GM18868 (cell line): ENCODE data around the gene UNC5C.

Source experiments
- ATAC-seq: cut with Tn5 transposase; IDR thresholded peaks from one replicate; pipeline ENCODE4 v1.9.1; 2021; ENCODE audit warnings: mild to moderate bottlenecking, moderate library complexity; ENCODE audit not compliant: unreplicated experiment

The UNC5C gene

DNA sequence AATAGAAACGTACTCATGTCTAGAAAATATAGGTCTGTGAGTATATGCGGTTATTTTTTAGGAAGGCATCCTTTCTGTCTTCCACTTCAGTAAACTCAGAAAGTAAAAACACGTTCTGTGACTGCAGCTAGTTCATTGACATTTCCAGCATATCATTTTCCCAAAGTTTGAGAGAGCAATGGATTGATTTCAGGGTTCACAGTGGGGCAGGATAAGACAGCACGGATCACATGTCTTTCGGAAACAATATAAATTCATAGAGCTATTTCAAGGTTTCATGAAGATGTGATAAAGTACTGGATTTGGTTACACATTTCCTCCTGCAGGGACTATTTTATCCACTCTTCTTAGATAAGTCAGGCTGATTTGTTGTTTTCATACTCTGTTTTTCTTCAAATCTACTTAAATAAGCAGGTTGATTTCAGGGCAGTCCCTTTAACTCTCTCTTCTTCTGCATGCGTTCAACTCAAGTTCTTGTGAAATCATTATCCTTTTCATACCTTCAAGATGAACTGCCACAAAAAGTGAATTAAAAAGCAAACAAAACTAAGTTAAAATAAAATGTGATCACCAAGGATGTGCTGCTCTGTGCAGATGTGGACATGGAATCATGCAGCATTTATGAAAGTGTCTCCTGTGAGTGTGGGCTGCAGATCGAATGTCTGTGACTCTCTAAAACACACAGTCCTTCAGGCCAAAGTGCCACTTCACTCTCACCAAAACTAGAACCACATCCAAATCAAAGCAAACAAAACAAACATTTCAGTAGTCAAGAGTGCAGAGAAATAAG is 187.7 kb downstream of the UNC5C start:
- ATAC-seq: no peak

DNA sequence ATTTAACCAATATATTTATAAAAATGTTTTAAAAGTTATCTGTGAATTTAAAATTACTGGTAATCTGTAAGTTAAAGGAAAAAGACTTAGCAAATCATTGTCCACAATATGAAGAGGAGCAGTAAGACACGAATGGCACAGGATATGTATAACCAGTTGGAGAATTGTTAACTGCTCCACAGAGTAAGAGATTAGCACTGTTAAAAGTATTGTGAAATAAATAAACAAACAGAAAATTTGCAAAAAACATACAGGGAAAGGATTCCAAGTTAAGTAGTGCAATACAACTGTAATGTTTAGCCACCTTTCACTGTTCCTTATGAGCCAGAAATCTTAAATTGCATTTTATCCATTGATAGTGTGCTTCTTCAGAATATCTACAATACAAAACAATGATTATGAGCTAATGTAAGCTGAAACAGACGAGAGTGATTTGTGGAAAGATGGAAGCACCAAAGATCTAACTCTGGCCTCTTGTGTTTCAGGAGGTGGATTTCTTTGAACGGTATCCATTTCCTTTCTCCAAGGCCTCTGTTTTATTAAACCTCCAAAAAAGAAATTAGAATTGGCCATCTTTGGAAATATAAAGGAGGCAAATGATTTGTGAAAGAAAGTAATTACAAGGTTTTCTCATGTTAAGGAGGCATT is 188.4 kb downstream of the UNC5C start:
- no peak for ATAC-seq

DNA sequence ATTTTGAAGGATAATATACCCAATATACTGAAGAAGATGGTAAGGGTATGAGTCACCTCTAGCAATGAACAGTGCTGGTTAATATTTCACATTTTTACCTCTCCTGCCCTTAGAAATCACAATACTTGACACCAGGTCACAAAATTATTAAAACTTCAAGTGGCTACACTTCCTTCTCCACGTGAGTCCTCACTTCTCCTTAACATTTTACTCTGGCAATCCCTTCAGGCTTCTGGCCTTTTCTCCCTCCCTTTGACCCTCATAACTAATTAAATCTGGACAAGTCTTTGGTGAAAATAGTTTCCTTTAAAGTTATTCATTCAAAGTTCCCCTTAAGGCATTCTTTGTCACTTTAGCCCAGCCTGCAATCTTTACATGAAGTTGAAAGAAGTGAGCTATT is 190.4 kb downstream of the UNC5C start:
- ATAC-seq: no peak

DNA sequence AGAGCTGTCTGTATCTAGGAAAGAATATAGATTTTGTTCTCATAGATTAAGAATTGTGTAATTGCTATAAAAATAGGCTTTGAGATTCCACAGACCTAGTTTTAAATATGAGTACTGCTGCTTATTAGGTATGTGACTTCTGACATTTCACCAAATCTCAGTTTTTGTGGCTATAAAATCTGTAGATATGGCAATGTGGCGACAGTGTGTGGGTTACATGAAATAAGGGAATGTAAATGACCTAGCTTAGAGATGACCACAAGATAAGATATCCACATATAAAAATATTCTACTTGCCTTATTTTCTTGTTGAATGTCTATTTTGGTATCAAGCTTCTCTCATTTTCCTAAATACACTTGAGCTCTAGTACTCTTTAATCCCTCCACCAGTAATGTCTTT is 193.8 kb downstream of the UNC5C start:
- no peak for ATAC-seq

DNA sequence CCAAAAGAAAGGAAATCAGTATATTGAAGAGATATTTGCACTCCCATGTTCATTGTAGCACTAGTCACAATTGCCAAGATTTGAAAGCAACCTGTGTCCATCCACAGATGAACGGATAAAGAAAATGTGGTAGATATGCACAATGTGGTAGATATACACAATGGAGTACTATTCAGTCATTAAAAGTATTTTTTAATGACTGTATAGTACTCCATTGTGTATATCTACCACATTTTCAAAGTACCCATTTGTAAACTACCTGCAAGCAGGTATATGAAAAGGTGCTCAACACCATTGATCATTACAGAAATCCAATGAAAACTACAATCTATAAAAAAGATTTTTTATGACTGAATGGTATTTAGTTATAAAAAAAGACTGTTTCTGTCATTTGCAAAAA is 200.4 kb downstream of the UNC5C start:
- ATAC-seq: no peak

DNA sequence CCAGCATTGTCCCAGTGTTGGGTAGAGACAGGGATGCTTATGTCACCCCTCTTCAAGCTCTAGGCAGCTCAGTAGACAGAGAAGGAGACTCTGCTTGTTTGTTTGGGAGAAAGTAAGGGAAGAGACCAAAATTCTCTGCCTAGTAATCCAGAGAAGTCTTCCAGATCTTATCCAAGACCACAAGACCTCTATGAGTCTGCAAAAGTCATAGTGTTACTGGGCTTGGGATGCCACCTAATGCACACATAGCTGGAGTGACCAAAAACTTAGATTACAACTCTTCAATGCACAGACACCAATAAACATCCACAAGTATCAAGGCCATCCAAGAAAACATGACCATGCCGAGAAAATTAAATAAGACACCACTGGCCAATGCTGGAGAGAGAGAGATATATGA is 205.5 kb downstream of the UNC5C start:
- no peak for ATAC-seq

DNA sequence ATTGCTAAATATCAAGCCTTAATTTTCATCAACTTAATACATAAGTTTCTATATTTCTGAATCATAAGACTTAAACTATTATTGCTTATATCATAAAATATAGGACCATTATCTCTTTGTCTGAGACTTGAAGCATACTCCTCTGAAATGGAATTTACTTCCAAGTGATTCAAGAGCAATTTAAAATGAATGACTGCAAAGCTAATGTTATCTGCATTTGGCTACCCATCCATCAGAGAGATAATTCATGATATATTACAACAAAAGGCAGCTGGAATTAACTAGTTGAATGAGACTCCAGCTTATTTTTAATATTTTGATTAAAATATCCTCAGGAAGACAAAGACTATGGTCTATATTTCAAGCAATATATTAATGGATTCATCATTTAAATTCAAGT is 208.6 kb downstream of the UNC5C start:
- ATAC-seq: no peak

DNA sequence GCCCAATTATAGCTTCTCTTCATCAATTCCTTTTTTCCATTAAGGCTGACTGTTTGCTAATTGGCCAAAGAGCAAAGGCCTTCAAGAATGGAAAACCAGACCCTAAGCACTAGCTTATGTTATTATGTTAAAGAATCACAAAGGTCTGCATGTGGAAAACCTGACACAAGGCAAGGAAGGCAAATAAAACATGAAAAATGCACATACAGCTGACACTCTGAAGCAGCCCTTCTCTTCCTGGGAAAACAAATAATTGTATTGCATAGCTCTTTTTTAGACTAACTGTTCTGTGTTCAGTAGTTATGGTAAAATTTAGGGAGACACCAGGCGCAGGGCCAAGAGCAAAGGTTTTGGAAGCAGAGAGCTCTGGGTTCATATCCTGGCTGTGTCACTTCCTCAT is 223.1 kb downstream of the UNC5C start:
- ATAC-seq: no peak

DNA sequence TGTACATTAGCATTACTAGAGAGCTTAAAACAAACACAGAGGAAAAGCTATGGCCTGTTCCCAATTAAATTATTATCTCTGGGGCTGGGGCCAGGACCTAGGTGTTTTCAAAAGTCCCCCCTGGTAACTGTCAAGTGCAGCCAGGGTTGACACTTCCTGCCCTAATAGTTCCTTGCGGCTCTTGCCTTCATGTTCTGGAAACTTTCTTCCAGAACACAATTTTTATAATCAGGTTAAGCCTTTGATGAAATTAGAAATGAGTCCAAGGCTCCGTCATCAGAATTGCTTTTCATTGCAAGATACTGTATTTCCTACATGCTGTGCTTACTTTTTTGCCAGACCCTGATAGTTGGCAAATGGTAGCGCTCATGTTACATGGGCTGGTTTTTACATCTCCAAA is 229.6 kb downstream of the UNC5C start:
- no peak for ATAC-seq

DNA sequence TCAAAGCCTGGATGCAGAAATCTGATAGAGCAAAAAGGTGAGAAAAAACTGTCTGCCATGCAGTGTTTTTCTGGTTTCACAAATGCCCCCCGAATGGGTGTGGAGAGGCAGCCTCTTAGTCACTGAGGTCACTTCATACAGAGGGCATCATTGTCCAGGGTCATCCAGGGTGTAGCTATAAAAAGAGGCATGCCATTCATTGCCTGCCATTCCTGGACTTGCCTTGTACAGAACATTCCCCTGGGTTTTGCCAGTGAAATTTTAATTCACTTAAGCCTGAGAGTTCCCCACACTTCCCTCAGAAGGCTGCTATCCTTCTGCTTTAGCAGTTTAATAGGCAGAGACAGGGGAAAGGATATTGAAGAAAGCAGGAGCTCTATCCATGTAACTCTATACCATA is 230.3 kb downstream of the UNC5C start:
- ATAC-seq: no peak

DNA sequence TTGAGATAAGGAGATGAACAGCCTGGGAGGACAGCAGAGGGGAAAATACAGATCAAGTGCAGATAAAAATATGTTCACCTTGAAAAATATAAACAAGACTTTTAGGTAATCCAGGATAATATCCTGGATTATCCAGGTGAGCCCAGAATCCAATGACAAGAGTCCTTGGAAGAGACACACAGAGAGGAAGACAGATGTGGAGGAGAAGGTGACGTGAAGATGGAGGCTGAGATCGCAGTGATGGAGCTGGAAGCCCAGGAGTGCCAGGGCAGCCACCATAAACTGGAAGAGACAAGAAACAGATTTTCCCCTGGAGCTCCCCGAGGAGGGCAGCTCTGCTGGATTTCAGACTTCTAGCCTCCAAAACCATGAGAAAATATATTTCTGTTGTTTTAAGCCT is 230.7 kb downstream of the UNC5C start:
- ATAC-seq: no peak

DNA sequence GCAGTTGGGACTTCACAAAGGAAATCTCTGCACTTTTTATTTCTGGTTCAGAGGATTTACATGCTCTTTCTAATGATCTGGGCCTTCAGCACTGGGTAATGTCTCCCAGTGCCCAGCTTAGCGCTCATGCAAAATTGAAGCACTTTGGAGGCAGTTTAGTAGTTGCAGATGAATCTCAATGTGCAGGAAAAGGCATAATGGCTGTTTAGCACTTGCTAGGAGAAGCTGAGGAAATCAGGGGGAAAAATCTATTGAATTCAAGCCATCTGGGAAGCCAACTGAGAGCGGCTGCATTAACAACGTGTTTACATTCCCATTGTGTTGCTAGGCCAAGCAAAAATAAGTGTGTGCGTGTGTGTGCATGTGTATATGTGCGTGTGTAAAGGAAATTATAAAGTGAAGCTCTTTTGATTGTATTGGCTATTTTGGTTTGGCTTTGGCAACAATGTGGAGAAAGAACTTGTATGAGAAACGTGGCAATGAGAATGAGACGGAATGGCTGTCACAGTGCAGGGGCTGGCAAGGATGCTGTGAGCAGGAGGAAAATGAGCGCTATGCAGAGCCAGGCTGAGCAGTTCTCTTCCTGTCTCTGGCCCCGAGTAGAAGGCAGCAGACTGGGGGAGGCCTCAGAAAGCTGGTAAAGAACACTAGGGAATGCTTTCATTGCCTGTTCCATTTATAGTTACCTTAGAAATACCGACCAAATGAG is 231.5 kb downstream of the UNC5C start:
- ATAC-seq: no peak

DNA sequence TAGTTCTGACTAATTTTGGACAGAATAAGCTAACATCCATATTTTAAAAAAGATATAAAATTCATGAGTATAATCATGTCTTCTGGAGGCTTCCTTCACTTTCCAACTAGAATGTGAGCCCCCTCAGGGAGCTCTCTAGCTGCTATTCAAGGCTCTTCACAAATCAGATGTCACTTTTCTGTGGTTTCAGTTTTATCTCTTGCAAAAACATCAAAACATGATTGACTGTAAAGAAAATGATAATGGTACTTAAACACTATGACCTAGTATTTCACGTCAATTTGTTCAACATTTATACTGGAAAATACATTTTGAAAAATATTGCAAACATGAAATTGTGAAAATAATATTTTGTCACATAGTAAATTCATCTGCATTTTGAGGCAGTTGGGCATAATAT is 234.2 kb downstream of the UNC5C start:
- no peak for ATAC-seq

DNA sequence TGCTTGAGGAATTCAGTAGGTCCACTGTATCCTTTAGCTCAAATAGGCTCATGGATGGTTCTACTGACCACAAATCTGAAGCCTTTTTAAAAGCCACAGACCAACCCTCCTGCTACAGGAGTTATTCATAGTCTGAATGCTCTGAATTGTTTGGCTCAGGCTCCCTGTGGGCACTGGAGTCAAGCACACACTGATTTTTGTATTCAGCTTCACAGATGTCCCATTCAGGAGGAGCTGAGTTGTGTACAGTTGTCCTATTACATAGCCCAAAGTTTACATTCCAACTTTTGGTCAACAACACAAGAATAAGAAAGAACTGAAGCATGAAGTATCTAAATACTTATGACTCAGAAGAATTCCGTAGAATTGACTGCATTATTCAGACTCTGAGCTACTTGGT is 243.9 kb downstream of the UNC5C start:
- ATAC-seq: no peak

DNA sequence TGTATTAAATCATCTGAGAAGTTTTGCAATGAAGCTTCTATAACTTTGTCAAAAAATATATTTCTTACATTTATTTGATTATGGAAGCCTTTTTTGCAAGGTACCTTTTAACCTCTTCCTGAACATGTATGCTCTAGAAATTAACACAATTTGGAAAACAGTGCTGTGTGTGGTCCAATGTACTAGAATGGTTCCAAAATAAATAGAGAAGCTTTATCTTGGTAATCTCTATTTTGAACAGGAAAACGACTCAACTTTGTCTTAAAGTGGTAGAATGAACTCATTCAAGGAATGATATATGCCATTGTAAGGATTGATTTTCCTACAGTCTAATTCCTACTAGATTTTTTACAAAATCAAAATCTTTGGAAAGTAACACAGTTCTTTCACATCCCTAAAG is 248.5 kb downstream of the UNC5C start:
- no peak for ATAC-seq

DNA sequence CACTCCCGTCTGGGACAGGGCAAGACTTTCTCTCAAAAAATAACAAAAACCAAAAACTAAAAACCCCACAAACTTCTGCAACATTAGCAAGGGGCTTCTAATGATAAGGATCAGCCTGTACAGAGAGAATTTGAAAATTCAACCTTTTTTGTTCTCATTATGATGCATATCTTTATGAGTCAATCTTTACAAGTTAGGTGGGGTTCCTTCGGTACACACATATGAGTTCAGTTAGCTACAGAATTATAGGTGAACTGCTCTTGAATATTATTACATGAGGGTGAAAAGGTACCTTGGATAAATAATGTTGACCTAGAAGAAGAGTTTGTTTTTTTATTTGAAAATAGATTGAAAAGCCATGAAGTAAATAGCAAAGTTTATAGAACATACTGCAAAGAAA is 252.7 kb downstream of the UNC5C start:
- no peak for ATAC-seq

DNA sequence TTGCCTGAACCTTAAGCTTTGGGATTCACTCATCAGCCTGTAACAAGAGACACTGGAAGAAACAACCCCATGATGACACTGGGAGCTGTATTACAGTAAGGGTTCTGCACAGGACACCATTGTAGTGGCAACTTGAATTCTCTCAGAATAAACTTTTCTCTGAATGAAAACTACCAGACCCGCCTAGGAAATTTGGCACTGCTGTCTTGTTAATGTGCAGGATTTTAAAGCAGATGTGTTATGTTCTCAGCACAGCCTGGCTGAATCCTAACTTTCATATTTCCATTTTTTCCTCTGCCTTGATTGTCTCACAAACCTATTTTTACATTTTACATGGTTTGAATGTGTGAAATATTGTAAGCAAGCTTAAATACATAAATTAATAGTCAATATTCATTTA is 253.6 kb downstream of the UNC5C start:
- no peak for ATAC-seq

DNA sequence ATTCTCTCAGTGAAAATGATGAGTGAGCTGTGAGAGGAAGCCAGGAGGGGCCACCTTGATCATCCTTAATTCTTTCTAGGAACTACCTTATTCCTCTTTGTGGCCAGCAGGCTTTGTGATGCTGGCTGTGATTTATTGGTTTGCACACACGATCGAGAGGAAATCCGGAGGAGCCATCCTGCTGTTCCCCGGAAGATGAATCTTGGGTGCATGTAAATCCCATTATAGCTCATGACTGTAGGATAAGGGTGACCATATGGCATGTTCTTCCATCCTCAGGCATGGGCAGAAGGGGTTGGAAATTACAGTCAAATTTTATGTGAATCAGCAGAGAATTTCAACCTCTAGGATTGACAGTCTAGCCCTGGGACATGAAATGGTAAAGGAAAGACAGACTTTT is 254.5 kb downstream of the UNC5C start:
- no peak for ATAC-seq

DNA sequence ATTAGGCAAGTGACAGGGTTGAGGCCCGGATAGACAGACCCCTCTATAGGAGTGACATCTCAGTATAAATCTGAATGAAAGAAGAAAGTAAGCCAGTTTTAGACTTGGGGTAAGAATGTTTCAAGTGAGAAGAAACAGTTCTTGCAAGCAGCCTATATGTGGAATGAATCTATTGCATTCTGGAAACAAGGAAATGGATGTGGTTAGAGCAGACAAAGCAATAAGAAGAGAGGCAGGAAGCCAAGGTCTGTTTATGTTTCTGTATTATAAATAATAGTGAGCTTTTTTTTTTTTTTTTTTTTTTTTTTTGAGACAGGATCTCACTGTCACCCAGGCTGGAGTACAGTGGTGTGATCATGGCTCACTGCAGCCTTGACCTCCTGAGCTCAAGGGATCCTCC is 255.8 kb downstream of the UNC5C start:
- ATAC-seq: no peak

DNA sequence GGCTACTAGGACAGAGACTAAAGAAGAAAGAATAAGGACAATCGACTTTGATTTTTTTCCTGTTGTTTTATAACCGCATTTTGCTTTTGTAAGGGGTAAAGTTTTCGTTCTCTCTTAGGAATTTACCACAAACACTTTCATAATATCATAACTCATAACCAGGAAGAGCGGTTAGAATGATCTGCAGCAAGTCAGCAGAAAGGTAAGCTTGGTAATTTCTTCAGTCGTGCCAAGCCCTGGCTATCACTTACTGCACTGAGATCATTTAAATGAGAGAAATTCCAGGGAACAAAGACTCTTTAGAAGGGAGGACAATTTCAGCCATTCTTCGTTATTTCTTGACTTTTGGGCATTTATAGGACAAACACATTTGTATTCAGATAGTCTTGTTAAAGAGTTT is 258.1 kb downstream of the UNC5C start:
- peak; percentile 54 for ATAC-seq

DNA sequence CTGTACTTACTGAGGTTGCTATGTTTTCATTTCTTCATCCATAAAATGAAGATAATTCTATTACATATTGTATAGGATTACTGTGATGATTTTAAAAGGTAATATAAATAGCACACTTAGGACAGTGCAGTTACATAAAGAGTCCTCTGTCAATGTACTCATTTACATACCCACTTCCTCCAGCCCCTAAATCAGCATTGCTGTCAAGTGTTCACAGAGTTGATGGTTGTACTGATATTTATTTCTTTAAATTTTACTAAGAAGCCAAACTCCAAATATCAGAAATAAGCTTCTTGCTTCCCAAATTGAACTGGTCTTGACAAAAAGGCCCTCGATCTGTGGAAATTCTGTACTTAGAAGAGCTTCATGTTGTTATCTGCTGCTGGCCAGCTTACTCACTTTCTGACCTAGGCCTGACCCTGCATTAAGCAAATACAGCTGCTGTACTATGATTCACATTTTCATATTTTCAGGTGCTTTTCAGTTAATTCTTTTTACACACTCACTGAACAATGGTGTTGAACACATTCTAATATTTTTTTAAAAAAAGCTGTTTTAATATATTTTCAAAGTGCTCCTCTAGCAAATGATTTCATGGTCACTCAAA is 259.6 kb downstream of the UNC5C start:
- ATAC-seq: peak; percentile 68

DNA sequence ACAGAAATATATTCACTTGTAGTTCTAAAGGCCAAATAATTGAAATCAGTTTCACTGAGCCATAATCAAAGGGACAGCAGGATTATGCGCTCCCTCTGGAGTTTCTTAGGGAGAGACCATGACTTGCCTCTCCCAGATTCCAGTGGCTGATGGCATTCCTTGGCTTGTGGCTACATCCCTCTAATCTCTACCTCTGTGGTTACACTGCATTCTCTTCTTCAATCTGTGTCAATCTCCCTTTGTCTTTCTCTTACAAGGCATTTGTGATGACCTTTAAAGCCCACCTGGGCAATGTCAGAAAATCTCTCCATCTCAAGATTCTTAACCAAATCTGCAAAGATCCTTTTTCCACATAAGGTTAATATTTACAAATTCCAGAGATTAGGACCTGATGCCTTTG is 260.2 kb downstream of the UNC5C start:
- ATAC-seq: no peak
